ACHN (cell line): Measurements from ENCODE around the gene AGMAT.

Source experiments
- DNase-seq: peaks from one replicate; pipeline ENCODE4 v3.0.0-alpha.2; 2015
- in situ Hi-C: cut with HindIII; loops from 2 replicates; pipeline ENCODE4 v1.10.0; 2017; ENCODE audit warnings: low sequenced_read_pairs, low pct_ligation_motif_present, low pct_unique_long_range_greater_than_20kb

Gene AGMAT

GRCh38 chr1:15531682-15532081 lies 53.2 kb downstream of the AGMAT start:
- in situ Hi-C loops = no loop called here
- no peak for DNase-seq

GRCh38 chr1:15531003-15531402 lies 53.8 kb downstream of the AGMAT start:
- in situ Hi-C loops = no loop called here
- peak; percentile 82 for DNase-seq

- peak; percentile 99 for DNase-seq
Measured at GRCh38 chr1:15526490-15527339, 58.1 kb downstream of the AGMAT start, which contains the start of gene DNAJC16. Gene DNAJC16 (plus strand): TSS chr1:15526848. CDS start chr1:15529106, 2,258 bp downstream.

GRCh38 chr1:15526021-15526489 lies 58.8 kb downstream of the AGMAT start:
- no peak for DNase-seq
- in situ Hi-C loops = no loop called here

More at GRCh38 chr1:15526490-15527339, 58.1 kb downstream of the AGMAT start, which contains the start of gene DNAJC16:
- in situ Hi-C loops = no loop called here

GRCh38 chr1:15525050-15526020 lies 59.5 kb downstream of the AGMAT start:
- no peak for DNase-seq
- in situ Hi-C loops = no loop called here

- in situ Hi-C loops = no loop called here
- DNase-seq = peak; percentile 96
Measured at GRCh38 chr1:15524283-15525049, 60.4 kb downstream of the AGMAT start.

GRCh38 chr1:15524021-15524282 lies 60.9 kb downstream of the AGMAT start, which contains the start of gene CASP9:
Gene CASP9 (minus strand): TSS chr1:15524215. CDS start chr1:15524200, 15 bp downstream.
- no peak for DNase-seq

GRCh38 chr1:15523104-15524020 lies 61.5 kb downstream of the AGMAT start:
- in situ Hi-C loops = no loop called here
- no peak for DNase-seq

More at GRCh38 chr1:15524021-15524282, 60.9 kb downstream of the AGMAT start, which contains the start of gene CASP9:
- in situ Hi-C loops = no loop called here

GRCh38 chr1:15522551-15522950 lies 62.3 kb downstream of the AGMAT start:
- in situ Hi-C loops = no loop called here
- no peak for DNase-seq
